ELF-1 (cell line): ENCODE measurements around the gene IRX5.

Experiments
- DNase-seq: peaks from one replicate; pipeline ENCODE4 v3.0.0-alpha.2; 2016; ENCODE audit warnings: low read depth, low spot score

IRX5 gene

DNA sequence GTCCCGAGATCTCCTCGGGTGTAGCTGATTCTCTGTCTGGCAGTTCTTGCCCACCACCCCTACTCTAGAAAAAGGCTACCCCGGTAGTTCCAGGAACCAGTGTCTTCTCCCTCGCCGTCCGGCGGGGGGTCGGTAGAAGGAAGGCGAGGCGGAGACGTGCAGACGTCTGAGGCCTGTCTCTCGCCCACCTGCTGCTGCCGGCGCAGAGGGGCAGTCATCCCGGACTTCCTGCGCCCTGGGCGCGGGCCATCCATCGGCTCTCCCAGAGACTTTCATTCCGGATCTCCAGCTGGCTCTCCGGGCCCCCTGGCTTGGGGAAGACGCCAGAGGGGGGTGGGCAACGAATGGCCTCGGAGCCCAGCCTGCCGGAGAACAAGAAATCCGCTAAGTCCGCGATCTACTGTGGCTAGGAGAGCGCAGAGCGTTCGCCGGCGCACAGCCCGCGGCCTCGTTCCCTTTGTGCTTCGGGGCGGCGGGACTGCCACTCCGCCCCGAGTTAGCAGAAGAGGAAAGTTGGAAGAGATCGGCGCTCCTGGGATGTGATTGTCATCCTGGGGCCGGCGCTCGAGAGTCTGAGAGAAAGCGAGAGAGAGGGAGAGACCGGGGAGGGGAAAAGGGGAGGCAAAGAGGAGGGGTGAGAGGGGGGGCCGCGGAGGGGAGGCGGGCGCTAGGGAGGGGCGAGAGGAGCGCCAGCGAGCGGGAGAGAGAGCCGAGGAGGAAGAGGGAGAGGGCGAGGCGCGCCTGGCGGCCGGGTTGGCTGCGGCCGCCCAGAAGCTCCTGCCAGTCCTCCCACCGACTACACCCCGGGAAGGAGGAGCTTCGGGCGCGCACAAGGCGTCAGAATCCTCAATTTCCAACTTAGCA is at the start of gene IRX5:
IRX5 (plus strand) TSS at position 861 of the 864 bp plus-strand sequence. CDS start 334 bp downstream, outside the sequence.
- peak; percentile 81 for DNase-seq

DNA sequence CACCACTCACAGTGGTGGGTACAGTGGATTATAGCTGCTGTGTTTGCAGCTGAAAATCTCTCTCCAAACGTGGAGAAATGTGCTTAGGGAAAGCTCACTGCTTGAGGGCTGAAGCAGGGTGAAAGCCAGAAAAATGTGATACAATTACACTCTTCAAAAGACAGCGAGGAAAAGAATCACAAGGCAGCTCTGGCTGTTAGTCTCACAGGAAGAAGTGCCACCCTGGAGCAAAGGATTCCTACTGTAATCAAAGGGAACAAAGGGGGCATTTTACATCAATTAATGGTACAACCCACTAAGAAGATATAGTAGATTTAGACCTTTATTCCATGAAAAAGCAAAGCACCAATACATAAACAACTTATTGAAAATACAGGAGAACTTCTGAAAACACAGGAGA is 48.1 kb upstream of the IRX5 start:
- DNase-seq = no peak

DNA sequence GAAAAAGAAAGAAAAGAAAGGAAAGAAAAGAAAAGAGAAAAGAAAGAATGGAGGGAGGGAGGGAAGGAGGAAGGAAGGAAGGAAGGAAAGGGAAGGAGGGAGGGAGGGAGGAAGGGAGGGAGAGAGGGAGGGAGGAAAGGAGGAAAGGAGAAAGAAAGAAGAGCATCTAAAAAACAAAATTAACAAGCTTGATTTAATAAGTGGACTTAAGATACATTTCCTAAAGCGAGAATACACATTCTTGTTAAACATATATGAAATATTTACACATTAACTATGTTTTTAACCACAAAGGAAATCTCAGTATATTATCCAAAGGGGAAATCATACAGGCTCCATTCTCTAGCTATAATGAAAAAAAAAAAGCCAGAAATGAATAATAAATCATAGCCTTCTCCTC is 47.3 kb upstream of the IRX5 start:
- DNase-seq = no peak

DNA sequence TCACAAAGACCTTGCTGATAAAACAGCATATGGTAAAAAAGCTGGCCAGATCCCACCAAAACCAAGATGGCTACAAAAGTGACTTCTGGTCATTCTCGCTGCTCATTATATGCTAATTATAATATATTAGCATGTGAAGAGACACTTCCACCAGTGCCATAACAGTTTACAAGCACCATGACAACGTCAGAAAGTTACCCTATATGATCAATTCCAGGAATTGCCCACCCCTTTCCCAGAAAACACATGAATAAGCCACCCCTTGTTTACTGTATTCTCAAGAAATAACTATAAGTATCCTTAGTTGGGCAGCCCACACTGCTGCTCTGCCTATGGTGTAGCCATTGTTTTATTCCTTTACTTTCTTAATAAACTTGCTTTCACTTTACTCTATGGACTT is 44.6 kb upstream of the IRX5 start:
- no peak for DNase-seq

DNA sequence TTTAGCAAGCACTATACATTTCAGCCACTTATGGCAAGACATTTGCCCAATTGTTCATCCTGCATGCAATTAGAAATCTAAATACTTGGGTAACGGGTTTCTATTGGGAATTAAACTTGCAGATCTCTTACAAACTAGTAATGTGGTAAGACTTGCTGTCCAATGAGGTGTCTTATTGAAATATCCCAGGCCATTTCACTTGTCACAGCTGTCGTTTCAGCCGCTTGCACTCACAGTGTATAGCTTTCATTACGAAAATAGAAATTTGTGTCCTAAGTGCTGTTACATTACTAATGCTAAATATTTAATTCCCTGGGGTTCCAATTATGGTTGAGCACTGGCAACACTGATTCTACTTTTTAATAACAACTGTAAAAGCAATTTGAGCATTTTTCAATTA is 40.3 kb upstream of the IRX5 start:
- no peak for DNase-seq

DNA sequence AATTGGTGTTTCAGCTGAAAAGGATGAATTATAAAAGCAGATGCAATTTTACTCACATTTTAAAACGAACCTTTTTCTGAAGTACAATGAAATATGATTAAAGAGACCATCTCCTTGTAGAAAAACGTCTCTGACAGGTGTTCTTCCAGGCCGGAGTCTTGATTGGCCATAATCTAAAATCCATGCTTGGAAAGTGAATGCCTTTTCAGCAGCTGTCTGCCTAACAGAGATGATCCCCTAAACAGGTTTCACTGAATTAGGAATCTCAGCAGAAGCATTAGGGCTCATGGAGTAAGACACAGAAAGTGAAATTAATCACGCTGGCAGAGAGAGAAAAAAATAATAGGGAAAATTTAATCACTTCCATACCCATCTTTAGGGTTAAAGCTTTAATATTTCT is 39.3 kb upstream of the IRX5 start:
- no peak for DNase-seq

DNA sequence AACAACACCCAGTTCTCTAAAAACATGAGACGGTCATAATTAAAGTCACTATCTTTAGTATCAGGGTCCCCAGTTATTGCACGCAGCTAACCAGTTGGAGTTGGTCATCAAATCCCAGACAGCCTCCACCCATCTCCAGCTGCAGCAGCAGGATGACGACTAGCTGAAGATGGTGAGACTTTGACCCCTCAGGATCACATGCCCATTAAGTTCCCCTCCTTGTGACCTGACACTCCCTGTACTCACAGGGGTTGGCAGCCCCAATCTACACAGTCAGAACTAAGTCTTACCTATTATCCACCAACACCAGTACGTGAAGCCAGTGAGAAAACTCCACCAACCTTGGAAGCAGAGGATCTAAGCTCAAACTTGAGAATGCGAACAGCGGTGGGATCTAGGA is 37.7 kb upstream of the IRX5 start:
- DNase-seq = no peak

DNA sequence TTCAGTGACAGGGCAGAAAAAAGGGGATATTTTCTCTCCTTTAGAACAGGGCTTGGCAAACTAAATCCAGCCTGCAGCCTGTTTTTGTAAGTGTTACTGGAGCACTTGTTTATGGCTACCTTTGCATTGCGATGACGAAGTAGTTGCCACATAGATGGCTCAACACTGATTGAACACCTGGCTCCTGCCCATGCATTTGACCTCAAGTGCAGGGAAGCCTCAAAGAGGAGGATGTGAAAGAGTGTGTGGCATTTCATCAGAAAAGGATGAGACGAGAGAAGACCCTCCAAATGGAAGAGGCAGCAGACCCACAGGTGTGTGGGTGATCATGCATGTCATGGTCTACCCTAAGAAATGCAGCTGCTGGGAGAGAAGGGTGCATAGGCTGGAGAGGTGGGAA is 32.7 kb upstream of the IRX5 start:
- DNase-seq = no peak

DNA sequence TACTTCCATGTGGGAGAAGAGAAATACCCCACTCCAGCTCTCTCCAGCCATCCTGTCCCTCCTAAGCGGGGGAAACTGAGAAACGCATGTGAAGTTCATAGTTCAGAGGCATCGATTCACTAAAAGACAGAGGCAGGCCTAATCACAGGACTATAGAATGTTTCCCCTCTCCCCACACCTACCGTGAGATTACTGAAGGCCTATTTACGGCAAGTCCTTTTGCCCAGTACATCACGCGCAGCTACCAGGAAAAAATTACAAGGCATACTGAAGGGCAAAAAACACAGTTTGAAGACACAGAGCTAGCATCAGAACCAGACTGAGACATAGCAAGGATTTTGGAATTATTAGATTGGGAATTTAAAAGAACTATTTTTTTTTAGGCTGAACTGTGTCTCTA is 29.1 kb upstream of the IRX5 start:
- DNase-seq = no peak

DNA sequence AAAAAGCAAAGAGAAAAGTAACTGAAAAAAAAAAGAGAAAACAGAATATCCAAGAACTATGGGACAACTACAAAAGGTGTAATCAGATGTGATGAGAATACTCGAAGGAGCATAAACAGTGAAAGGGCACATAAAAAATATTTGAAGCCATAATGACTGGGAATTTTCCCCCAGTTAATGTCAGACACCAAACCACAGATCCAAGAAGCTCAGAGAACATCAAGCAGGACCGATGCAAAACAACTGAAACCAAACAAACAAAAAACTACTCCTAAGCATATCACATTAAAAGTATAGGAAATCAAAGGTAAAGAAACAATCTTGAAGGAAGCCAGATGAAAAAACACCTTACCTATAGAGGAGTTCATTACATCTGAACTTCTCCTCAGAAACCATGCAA is 27.6 kb upstream of the IRX5 start:
- no peak for DNase-seq

DNA sequence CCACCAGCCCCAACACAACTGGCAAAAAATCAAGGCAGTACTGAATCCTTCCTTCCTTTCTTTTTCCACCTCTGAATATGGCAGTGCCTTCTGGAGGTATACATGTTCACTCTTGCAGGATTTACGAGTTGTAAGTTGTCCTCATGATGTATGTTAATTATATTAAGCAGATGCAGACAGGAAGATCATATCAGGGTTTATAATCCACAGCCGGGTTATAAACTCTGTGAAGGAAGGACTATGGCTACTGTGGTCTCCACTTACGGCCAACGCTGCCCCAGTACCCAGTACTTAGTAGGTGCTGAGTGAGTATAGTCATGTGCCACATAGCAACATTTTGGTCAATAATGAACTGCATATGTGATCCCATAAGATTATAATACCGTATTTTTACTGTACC is 19.6 kb upstream of the IRX5 start:
- DNase-seq = no peak

DNA sequence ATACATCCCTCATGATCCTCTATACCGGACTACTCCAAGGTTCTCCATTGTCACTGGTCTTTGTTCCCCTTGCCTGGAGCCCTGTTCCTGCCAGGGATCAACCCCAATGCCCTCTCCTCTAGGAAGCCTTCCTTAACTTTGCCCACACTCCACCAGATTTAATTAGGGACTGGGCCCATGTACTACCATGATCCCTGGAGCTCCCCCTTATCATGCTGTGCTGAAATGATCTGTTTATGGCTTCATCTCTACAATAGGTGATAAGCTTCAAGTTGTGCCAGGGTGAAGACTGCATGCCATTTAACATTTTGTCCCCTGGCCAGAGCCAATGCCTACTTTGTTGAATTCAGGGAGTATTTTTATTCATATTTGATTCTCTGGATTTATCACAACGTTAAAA is 17.9 kb upstream of the IRX5 start:
- no peak for DNase-seq

DNA sequence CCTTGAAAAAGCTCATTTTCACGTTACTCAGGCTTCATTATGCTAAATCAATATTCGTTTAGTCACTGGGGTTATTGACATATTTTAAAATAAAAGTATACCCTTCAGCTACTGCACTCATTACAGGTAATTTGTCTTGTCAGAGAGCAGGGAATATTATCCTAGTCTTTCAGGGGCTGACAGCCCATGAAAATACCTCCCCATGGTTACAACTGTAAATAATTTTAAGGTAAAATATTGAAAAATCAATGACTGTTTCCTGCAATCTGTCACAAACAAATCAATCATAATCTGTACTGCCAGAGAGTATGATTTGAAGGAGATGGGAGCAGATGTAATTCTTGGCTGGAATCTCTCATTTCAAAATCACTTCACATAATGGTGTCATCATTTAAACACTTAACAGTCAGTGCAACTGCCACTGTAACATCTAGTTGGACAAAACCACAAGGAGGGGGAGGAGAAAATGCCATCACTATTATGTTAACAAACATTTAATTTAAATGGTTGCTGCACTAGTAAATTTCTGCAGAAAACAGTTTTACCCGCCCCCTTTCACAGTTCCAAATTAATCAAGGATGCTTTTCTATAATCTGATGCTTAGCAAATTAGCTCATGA is 9.3 kb upstream of the IRX5 start:
- DNase-seq = no peak

DNA sequence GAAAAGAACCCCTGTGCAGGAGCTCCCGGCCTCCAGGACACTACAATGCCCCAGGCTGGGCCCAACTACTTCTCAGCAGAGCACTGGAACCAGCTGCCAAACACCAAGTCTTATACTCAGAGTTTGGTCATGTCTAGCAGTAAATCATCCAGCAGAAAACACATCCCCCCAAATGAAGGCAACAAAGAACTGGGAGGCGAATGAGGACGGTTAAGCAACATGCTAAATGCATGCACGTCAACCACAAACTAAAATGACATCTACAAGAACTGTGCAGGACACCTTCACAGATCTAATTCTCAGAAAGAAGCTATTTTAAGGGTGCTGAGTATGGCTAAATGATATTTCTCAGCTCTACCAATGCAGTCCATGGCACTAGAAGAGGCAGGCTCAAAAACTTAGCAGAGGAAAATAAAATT is 7.6 kb upstream of the IRX5 start:
- DNase-seq = peak; percentile 6

DNA sequence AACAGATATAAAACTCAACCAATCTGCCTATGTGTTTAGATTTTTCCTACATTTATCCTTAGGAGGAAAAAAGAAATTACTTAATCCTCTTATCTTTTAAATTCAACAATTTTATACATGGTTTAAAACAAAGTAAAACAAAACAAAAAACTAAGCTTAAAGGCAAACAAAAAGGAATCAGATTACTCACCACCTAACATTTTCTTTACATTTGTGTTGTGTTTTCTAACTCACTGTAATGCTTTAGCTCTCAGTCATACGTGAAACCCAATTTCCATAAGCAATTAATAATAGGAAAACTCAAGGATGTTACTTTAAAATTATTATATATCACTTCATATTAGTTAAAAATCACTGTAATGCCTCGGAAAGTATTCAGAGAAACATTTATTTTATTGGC is 6.7 kb upstream of the IRX5 start:
- no peak for DNase-seq

DNA sequence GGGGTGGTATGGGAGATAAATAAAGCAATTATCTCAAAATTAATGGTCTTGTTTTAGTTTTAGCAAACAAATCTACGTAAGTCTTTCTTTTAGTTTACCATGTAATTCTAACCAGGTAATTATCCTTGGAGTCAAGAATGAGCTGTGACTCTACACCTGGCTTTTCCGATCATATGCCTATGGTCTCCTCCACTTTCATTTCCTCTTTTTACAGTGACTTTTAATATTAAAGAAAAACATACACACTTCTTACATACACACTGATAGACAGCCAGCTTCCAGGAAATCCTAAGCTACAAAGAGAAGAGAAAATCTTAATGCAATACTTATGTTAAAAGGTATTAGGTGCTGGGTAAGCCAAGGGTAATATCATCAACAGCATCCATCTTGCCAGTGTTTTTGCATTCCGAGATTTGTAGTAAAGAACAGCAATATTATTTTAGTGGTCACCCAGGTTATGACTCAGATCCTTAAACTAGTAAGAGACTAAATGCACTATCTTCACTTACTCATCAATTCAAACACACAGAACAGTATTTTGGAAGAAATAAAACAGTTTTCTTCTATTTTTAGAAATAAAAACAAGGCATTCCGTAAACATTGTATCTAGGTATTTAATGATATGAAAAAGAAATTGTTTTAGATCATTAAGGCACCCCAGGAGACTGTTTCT is 4.4 kb upstream of the IRX5 start:
- DNase-seq = no peak

DNA sequence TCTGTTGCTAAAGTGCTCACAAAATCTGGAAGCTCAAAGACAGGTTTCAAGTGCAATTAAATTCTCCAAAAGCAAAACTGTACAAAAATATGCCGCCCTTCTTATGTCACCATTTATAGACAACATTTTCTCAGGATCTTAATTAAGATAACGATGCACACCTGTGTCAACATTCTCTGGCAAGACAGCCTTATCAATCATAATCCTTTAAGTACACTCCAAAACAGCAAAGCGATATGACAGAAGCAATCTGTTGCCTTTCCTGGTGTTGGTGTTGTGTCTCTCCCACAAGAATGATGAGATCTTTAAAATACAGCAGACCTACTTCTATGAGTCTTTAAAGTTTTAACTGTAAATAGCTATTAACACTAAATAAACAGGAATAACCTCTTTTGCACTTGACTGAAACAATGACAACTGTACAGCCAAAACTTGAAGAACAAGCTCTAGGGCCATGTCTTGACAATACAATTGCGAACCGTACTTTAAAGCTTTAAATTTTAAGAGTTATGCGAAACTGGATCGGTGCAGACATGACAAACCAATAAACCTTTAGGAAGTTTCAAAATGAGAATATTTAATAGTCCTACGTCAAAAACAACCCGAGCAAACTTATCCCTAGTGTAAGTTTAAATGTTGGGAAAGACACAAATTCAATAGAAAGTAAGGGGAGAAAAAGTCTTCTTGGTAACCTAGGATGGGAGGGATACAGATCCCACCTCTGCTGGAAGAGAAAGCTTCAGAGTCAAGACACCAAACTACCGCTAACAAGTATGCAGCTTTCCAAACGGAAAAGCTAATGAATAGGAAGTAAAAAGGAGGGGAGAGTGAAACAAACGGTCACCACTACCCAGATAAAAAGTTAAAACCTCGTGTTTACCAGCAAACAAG is 3.3 kb upstream of the IRX5 start:
- DNase-seq = peak; percentile 30

DNA sequence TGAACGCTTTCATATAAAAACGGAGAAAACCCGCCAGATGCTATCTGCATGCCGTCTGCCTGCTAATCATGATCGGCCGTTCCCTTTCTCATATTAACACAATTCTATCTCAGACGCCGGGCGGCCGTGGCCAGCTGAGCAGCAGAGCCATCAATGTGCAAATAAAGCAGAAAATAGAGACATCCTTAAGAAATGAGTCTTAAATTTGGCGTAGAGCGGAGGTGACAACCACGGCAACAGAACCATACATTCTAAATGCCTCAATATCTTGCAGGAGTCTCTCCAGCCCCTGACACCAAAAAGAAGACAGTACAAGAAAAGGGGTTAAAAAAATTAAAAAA is 2.7 kb upstream of the IRX5 start:
- DNase-seq = no peak

DNA sequence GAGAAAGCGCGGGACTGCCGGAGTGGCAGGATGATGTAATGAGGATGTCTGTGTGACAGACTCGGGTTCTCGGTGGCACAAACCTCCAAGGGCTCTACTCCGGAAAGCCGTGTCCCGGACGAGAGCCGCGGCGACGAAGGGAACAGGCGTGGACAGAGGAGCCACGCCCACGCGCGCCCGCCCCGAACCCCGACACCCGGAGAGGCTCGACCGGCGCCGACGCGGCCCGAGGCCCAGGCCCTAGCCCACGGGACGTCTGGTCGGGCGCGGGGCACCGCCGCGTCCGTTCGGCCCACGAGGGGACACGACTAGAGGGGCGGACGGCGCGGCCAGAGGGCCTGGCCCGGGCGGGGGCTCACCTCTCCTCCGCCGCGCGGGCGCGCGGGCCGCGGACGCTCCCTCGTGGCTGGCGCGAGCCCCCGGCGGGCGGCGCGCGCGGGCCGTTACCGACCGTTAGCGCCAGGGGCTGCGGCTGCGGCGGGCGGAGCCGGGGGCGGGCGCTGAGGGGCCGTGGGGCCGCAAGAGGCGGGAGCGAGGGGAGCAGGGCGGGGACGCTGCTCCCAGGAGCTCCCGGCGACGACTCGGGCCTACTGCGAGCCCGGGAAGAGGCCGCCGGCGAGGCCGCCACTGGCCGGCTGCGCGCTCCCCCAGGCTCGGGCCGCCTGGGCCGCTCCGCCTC is 2.1 kb upstream of the IRX5 start:
- no peak for DNase-seq

DNA sequence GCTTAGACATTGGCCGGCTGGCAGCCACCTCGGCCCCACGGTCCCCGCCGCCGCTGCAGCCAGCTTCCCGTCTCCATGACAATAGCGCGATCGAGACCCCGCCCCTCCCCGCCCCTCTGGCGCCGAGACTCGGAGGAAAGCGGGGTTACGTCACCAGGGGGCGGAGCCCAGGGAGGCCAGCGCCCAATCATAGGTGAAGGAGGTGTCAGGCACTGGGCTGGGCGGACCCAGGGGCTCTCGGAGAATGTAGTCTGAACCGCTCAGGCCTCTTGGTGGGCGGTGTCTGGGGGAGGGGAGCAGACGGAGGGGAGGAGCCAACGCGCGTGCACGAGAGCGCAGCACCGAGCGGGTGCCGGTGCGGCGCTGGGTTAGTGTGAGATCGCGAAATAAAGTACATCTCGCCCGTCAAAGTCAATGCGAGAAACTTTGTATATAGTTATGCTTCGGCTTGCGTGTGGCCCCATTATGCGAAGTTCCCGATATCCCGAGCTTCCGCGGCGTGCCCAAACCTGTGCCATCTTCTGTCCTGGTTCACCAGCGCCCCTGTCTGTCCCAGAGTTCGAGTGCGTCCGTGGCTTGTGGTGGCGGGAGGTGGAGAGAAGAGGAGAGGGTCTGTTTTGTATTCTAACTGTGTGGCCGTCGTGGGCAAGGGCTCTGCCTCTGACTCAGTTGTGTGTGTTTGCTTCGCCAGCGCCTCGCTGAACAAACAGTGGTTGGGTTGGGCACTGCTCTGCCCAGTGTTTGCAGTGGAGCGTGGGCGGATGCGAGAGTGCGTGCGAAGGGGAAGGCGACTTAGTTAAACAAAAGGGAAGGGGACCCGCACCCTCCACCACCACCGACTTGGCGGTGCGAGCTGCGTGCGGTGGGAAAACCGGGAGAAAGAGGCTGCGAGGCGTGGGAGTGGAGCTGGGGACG is 1.3 kb upstream of the IRX5 start:
- DNase-seq = peak; percentile 99

DNA sequence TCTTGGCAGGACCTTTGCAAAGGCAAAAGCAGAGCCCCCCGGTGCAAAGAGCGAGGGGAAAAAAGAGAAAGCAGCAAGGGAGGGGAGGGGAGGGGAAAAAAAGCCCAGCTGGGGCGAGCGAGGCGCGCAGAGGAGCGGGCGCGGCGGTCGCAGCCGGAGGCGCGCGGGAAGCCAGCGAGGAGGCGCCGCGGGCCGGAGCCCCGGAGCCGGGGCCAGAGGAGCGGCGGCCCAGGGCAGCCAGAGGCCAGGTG is 129 bp downstream of the IRX5 start:
- no peak for DNase-seq
